ENCODE measurements around the gene MYLIP.

The MYLIP gene

DNA sequence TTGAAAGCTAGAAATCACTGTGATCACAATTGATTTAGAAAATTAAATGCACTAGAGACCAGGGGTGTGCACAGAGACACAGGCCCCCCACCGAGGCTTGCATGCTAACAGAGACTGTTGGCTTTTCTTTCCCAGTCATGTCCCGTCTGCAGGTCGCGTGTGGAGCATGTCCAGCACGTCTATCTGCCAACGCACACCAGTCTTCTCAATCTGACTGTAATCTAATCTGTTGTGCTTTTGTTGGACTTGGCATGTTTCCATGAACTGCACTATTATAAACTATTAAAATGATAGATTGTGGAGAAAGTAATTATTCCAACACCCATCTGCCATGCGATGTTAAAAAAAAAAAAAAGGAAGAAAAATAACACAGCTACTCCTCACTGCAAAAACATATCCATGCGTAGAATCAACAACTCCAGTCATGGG lies 17.7 kb downstream of the MYLIP start:
- H3K4me3 ChIP-seq (replicated peaks; ENCODE audit: low read depth, low read length): no peak overlapping the region
- TF ChIP-seq, protein P1, sequence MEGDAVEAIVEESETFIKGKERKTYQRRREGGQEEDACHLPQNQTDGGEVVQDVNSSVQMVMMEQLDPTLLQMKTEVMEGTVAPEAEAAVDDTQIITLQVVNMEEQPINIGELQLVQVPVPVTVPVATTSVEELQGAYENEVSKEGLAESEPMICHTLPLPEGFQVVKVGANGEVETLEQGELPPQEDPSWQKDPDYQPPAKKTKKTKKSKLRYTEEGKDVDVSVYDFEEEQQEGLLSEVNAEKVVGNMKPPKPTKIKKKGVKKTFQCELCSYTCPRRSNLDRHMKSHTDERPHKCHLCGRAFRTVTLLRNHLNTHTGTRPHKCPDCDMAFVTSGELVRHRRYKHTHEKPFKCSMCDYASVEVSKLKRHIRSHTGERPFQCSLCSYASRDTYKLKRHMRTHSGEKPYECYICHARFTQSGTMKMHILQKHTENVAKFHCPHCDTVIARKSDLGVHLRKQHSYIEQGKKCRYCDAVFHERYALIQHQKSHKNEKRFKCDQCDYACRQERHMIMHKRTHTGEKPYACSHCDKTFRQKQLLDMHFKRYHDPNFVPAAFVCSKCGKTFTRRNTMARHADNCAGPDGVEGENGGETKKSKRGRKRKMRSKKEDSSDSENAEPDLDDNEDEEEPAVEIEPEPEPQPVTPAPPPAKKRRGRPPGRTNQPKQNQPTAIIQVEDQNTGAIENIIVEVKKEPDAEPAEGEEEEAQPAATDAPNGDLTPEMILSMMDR (IDR thresholded peaks at IDR 0.05; ENCODE audit: low read length, missing control alignments): no peak
- no peak for DNase-seq (ENCODE audit: low read depth)

DNA sequence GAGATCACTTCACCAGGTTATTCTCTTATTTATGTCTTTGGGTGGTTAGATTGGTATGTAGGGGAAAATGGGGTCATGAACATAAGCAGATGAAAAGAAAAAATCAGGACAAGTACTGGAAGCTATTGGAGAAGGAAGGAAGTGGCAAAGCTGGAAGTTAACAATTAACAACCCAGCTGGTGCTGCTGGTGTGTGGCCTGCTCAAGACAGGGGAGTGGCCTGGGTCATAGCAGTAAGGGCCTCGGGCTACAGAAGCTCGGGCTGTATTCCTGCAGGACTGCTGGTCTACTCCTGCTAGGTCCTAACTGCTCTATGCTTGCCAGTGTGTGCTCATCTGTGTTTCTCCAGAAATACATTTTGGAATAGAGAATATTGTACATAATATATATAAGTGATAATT lies 19.6 kb downstream of the MYLIP start:
- TF ChIP-seq, protein P1 (IDR thresholded peaks at IDR 0.05; ENCODE audit: low read length, missing control alignments): no peak
- H3K4me3 ChIP-seq (replicated peaks; ENCODE audit: low read depth, low read length): no peak overlapping the region
- DNase-seq (ENCODE audit: low read depth): no peak

DNA sequence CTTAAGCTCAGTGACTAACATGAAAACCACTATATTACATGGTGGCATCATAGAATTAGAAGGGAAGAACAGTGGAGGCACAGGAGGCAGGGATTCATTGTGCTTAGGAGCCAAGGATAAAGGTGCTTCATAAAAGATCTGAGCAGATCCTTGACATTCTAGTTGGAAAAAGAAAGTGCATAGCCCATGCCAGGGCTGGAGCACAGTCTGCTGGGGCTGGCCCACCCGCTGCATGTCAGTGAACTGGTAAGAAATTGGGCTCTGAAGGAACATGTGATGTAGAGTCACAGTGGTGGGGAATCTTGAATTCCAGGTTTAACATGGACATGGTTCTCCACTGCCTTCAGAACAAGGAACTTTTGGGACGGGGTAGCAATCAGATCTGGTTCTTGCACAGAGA lies 20.4 kb downstream of the MYLIP start:
- no peak overlapping the region for H3K4me3 ChIP-seq (replicated peaks; ENCODE audit: low read depth, low read length)
- TF ChIP-seq, protein P1 (IDR thresholded peaks at IDR 0.05; ENCODE audit: low read length, missing control alignments): no peak
- DNase-seq (ENCODE audit: low read depth): no peak

DNA sequence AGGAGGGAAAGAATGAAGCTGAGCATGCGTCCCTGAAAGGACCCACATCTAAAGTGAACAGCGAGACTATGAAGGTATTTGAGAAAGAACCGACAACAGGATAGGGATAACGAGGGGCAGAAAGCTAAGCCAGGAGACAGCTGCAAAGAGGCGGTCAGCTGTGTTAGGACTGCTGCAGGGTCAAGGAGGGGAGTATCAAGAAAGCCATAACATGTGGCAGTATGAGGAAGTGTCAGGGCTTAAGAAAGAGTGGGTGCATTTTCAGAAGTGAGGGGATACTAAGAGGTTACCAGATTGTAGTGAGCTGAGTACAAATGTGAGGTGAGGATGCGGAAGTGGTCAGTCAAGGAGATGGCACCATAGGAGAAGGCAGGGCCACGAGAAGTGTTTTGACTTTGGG lies 21.2 kb downstream of the MYLIP start:
- no peak for DNase-seq (ENCODE audit: low read depth)
- no peak overlapping the region for H3K4me3 ChIP-seq (replicated peaks; ENCODE audit: low read depth, low read length)
- TF ChIP-seq, protein P1 (IDR thresholded peaks at IDR 0.05; ENCODE audit: low read length, missing control alignments): no peak

DNA sequence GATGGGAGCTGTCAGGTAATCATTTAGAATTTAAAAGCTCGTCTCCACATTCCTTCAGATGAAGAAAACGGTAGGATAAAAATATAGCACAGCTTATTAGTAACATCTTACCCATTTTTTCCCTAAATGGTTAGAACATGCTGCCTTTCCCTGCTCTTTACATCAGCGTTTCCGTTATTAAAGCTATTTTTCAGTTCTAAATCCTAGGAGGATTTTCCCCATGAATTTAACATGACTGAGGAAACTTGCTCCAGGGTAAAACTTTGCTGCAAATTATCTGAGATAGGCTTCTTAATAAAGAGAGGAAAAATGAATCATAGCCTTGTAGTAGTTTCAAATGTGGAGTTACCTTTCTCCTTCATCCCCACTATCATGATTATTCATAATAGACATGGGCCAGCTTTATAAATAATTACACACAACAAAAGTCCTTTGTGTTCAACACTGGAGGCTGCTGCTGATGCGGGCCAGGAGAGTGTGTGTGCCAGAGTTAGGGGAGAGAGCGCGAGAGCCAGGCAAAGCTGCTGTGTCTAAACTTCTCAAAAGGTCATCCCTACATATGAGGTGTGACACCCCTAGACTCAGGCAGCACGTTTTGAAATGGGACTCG lies 24.4 kb downstream of the MYLIP start:
- TF ChIP-seq, protein P1 (IDR thresholded peaks at IDR 0.05; ENCODE audit: low read length, missing control alignments): no peak
- DNase-seq (ENCODE audit: low read depth): no peak
- no peak overlapping the region for H3K4me3 ChIP-seq (replicated peaks; ENCODE audit: low read depth, low read length)

DNA sequence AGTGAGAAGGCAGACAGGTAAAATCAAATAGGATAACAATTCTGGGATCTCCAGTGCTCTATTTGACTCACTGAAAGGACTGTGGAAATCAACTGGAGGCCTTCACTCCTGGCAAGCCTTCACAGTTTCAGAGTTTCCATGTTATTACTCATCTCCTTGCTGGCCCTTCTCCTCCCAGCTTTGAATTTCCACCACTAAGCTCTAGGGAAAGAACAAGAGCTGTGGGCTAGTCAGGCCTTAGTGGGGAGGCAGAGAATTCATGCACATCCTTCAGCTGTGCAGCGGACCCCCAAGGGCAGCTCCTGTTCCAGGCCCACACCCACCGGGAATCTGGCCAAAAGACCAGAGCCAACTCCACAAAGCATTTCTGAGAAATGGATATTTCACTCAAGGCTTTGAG lies 26.0 kb downstream of the MYLIP start:
- TF ChIP-seq, protein P1 (IDR thresholded peaks at IDR 0.05; ENCODE audit: low read length, missing control alignments): no peak
- peak; percentile 75 for DNase-seq (ENCODE audit: low read depth)
- H3K4me3 ChIP-seq (replicated peaks; ENCODE audit: low read depth, low read length): no peak overlapping the region

DNA sequence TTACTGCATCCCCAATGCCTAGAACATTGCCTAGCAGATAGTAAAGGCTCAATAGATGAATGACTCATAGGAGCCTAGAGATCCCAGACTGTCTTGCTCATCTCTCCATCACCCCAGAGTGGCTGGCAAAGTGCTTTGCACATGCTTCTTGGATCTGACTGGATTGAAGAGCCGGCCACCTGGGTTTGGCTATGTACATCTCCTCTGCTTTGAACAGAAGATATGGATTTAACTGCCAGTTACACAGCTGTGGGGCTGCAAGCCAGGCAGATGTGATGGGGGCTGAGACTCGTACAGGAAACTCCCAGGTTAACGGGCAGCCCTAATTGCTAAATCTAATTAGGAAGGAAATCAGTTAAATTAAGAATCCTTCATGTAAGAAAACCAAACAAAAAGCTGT lies 28.6 kb downstream of the MYLIP start:
- TF ChIP-seq, protein P1 (IDR thresholded peaks at IDR 0.05; ENCODE audit: low read length, missing control alignments): no peak
- no peak overlapping the region for H3K4me3 ChIP-seq (replicated peaks; ENCODE audit: low read depth, low read length)
- DNase-seq (ENCODE audit: low read depth): no peak
